Body of pancreas (tissue), 4 donors: ENCODE data around the gene SLC26A4.

Source experiments
- CTCF ChIP-seq, 7 experiments: fragments of 450-650 bp in 4 of 7; fragments of 200-600 bp in 3 of 7; sonication (generic) in 3 of 7; IDR thresholded peaks; one replicate each; pipeline ENCODE4 v1.5.1; 2016 to 2019; ENCODE audit warnings: antibody characterized with exemption in 7 of 7
- POLR2A ChIP-seq, 3 donors: fragments of 450-650 bp; IDR thresholded peaks; one replicate each; pipeline ENCODE4 v1.6.1; 2016; ENCODE audit warnings: antibody characterized with exemption in 3 of 3, mild to moderate bottlenecking in 2 of 3

- TF ChIP-seq CTCF (IDR thresholded peaks at IDR 0.05) (no peak), POLR2A (IDR thresholded peaks at IDR 0.05) (no peak)
These were observed 60.7 kb downstream of the SLC26A4 start for GRCh38 chr7:107721286-107721685.
